COR-L47 (cell line): ENCODE data around the gene PSMD8.
"Not testable (repeated sequence)": the region's sequence is repeated elsewhere in the genome, so short reads cannot be mapped to it uniquely, and the experiment has no call there.

Source experiments
- DNase-seq: peaks from one replicate; lab custom pipeline; 2025; lab: John Stamatoyannopoulos, UW

Gene PSMD8

GRCh38 chr19:38387550-38388348 lies 13.4 kb downstream of the PSMD8 start, which contains the start of gene GGN:
TSS of gene GGN (minus strand) at chr19:38388034. CDS start at chr19:38387261, 773 bp downstream.
- peak; percentile 44 for DNase-seq

- peak; percentile 32 for DNase-seq
Measured at GRCh38 chr19:38388349-38389100, 14.2 kb downstream of the PSMD8 start, which contains the start of gene SPRED3. TSS of gene SPRED3 (plus strand) at chr19:38388697. CDS start at chr19:38390303, 1,606 bp downstream.

GRCh38 chr19:38389101-38389925 lies 14.9 kb downstream of the PSMD8 start:
- peak; percentile 13 for DNase-seq

GRCh38 chr19:38389957-38390924 lies 15.9 kb downstream of the PSMD8 start:
- no peak for DNase-seq

- no peak for DNase-seq
Measured at GRCh38 chr19:38391911-38392464, 17.6 kb downstream of the PSMD8 start.

- no peak for DNase-seq
Measured at GRCh38 chr19:38392707-38393308, 18.4 kb downstream of the PSMD8 start.

- DNase-seq, result no peak
Measured at GRCh38 chr19:38394488-38394887, 20.1 kb downstream of the PSMD8 start.

- DNase-seq, result no peak
Measured at GRCh38 chr19:38395381-38396114, 21.2 kb downstream of the PSMD8 start.

- no peak for DNase-seq
Measured at GRCh38 chr19:38399081-38399480, 24.7 kb downstream of the PSMD8 start.

GRCh38 chr19:38399537-38399936 lies 25.2 kb downstream of the PSMD8 start:
- DNase-seq, result no peak

- DNase-seq, result no peak
Measured at GRCh38 chr19:38400361-38400760, 26.0 kb downstream of the PSMD8 start.

GRCh38 chr19:38401148-38401547 lies 26.8 kb downstream of the PSMD8 start:
- no peak for DNase-seq

- no peak for DNase-seq
Measured at GRCh38 chr19:38402623-38402966, 28.2 kb downstream of the PSMD8 start.

- DNase-seq, result peak; percentile 95
Measured at GRCh38 chr19:38402967-38403674, 28.8 kb downstream of the PSMD8 start, which contains the start of gene FAM98C. TSS of gene FAM98C (plus strand) at chr19:38403093. CDS start at chr19:38403154, 61 bp downstream.

- DNase-seq, result no peak
Measured at GRCh38 chr19:38404858-38405257, 30.5 kb downstream of the PSMD8 start.

- DNase-seq, result no peak
Measured at GRCh38 chr19:38405276-38405675, 30.9 kb downstream of the PSMD8 start.

GRCh38 chr19:38409631-38410133 lies 35.3 kb downstream of the PSMD8 start:
- DNase-seq, result no peak

- not testable (repeated sequence) for DNase-seq
Measured at GRCh38 chr19:38410407-38410806, 36.0 kb downstream of the PSMD8 start.
